ENCODE measurements around the gene ANKIB1.

GRCh38 chr7:92400013-92400412 is 154.2 kb downstream of the ANKIB1 start:
- TF ChIP-seq CTCF (IDR thresholded peaks at IDR 0.05) (no peak), EZH2 (IDR thresholded peaks at IDR 0.05; ENCODE audit: borderline replicate concordance, insufficient read depth, low read depth, low read length, poor library complexity, severe bottlenecking) (no peak)
